Gastrocnemius medialis (tissue), 4 donors: ENCODE measurements around the gene SPRY4.

Experiments
- POLR2A ChIP-seq, 2 donors: fragments of 450-650 bp; IDR thresholded peaks; one replicate each; pipeline ENCODE4 v1.6.1; 2017; ENCODE audit warnings: antibody characterized with exemption in 2 of 2, mild to moderate bottlenecking in 2 of 2, moderate library complexity in 2 of 2
- TF ChIP-seq, protein P1 (sequence below), 5 experiments: fragments of 450-650 bp in 3 of 5; fragments of 200-600 bp in 2 of 5; sonication (generic) in 2 of 5; IDR thresholded peaks in 4 of 5; conservative IDR thresholded peaks in 1 of 5; 1 replicate in 4 of 5; 2 replicates in 1 of 5; pipeline ENCODE4 v1.5.1; 2016 to 2019; ENCODE audit warnings: antibody characterized with exemption in 5 of 5, mild to moderate bottlenecking in 3 of 5, moderate library complexity in 3 of 5

DNA sequence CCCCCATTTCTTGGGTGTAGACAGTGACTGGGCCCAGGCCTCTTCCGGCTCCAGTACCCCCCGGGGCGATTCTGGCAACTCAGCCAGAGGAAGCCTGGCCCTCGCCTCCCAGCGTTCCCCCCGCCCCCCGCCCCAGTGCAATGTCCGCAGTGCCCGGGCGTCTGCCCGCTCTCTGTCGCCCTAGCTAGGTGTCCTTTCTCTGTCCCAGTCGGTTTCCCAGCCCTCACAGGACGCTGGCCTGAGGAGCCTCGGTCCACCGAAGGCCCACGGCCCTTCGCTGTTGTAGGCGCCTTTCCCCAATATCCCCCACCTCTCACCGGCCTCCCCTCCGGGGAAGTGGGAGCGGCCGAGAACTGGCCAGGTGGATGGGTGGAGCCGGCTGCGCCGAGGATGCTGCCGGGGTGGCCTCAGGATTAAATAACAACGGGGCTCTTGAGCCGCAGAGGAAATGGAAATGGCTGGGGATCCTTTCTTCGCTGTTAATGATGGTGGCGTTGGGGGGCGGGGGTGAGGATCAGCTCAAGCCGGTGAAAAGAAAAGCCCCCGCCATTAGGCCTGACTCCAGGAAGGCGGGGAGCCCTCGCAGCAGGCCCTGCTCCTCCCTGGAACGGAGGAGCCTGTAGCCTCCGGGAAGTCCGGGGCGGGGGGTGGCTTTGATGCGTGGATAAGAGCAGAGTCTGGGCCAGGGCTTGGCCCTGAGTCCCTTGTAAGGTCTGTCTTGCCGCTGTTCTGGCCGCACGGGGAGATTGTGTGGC is 1.1 kb upstream of the SPRY4 start:
- TF ChIP-seq, protein P1, sequence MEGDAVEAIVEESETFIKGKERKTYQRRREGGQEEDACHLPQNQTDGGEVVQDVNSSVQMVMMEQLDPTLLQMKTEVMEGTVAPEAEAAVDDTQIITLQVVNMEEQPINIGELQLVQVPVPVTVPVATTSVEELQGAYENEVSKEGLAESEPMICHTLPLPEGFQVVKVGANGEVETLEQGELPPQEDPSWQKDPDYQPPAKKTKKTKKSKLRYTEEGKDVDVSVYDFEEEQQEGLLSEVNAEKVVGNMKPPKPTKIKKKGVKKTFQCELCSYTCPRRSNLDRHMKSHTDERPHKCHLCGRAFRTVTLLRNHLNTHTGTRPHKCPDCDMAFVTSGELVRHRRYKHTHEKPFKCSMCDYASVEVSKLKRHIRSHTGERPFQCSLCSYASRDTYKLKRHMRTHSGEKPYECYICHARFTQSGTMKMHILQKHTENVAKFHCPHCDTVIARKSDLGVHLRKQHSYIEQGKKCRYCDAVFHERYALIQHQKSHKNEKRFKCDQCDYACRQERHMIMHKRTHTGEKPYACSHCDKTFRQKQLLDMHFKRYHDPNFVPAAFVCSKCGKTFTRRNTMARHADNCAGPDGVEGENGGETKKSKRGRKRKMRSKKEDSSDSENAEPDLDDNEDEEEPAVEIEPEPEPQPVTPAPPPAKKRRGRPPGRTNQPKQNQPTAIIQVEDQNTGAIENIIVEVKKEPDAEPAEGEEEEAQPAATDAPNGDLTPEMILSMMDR (IDR thresholded peaks at IDR 0.05 in 4 of 5, conservative IDR thresholded peaks at IDR 0.05 in 1 of 5), result no peak
- no peak for TF ChIP-seq POLR2A (IDR thresholded peaks at IDR 0.05)
